HG03280 (cell line): ENCODE measurements around the gene MYO1B.

Experiments used
- ATAC-seq: cut with Tn5 transposase; IDR thresholded peaks from one replicate; pipeline ENCODE4 v1.9.1; 2021; ENCODE audit warnings: mild to moderate bottlenecking, moderate library complexity; ENCODE audit not compliant: unreplicated experiment

The MYO1B gene

DNA sequence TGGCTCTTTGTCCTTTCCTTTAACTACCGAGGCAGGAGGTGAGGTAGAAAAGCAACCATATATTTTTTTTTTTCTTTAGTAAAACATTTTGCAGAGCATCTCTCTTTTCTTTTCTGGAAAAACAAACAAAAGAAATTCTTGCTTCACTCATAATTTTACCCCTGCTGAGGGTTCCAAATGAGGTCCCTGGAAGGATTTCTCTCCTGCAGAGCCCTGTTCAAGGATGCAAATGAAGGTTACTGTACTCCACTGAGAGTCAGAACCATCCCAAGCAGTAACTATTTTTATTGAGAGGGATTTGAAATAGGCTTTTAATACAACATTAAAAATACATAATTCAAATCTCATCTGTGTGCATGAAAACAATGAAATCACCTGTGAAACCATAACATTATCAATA is 19.5 kb upstream of the MYO1B start:
- no peak for ATAC-seq

GRCh38 chr2:191226196-191226595 is 19.0 kb upstream of the MYO1B start:
- no peak for ATAC-seq

DNA sequence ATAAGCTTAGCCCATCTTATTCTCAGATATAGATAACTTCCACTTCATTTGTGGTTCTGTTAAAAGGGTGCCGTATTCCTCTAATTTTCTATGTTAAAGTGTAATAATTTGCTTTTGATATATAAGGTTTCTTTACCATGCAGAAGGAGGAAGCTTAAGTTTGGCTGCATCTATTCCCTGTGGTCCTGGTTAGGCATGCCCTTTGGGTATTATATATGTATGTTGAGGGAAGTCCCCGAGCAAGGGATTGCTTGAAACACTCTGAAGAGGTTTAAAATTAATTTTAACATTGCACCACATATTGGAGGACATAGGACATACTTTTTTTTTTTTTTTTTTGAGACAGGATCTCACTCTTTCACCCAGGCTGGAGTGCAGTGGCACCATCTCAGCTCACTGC is 16.9 kb upstream of the MYO1B start:
- ATAC-seq: no peak

DNA sequence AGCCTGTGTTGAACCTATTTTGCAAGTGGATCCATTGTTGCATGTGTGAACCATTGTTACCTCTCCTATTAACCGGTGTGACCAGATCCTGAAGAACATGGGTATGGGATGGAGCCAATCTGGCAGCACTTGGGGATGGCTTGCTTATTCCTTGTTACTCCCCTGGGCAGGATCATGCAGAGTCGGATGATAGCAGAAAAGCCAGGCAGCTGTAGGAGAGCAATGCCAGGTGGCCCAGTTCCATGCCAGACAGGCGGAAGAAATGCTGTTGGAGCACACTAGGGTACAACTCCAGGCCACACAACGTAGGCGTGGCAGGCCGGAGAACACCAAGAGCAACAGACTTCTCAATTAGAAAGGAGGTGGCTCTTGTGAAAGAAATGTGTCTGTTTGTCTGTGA is 16.3 kb upstream of the MYO1B start:
- ATAC-seq: no peak

- ATAC-seq: no peak
Observed at GRCh38 chr2:191230174-191230573, 15.0 kb upstream of the MYO1B start.

DNA sequence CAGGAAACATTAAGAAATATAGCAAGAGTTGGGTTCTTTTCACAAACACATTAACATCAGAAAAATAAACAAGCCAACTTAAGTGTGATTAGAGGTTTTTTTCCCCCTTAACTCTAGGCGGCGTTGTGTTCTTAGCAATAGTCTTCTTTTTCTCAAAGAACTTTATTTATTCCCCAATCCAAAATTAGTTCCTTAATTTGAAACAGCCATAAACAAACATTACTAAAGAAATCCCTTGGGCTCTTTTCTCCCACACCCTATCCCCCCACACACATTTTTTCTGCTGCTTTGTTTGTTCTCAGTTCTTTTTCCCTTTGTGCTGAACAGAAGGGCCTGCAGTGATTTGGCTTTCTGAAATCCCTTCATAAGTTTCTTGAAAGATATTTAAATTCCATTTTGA is 13.2 kb upstream of the MYO1B start:
- no peak for ATAC-seq

- no peak for ATAC-seq
Observed at GRCh38 chr2:191233533-191233932, 11.7 kb upstream of the MYO1B start.

- ATAC-seq: no peak
Observed at GRCh38 chr2:191234376-191234775, 10.8 kb upstream of the MYO1B start.

DNA sequence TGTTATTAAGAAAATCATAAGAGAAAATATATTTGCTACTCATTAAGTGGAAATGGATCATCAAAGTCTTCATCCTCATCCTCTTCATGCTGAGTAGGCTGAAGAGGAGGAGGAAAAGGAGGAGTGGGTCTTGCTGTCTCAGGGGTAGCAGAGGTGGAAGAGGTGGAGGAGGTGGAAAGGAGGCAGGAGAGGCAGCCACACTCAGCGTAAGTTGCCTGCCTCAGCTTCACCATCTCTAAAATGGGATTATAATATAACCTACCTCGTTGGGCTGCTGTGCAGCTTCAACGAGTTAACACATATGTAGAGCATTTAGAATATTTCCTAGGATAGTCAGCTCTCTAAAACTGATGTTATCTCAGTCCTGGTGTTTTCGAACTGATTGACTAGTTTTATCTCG is 4.3 kb upstream of the MYO1B start:
- ATAC-seq: no peak

DNA sequence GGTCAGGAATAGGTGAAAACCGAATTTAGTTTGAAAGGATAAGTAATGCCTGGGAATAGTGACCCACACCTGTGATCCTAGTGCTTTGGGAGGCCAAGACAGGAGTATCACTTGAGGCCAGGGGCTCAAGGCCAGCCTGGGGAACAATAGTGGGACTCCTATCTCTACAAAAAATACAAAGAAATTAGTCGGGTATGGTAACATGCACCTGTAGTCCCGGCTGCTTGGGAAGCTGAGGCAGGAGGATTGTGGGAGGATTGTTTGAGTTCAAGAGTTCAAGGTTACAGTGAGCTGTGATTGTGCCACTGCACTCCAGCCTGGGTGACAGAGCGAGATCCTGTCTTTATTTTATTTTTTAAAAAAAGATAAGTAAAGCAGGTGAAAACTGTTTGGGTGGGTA is 3.8 kb upstream of the MYO1B start:
- ATAC-seq: no peak

- no peak for ATAC-seq
Observed at GRCh38 chr2:191243154-191243553, 2.0 kb upstream of the MYO1B start.

- ATAC-seq: no peak
Observed at GRCh38 chr2:191244350-191244749, 854 bp upstream of the MYO1B start.

- ATAC-seq: no peak
Observed at GRCh38 chr2:191245869-191246531, 796 bp downstream of the MYO1B start.

DNA sequence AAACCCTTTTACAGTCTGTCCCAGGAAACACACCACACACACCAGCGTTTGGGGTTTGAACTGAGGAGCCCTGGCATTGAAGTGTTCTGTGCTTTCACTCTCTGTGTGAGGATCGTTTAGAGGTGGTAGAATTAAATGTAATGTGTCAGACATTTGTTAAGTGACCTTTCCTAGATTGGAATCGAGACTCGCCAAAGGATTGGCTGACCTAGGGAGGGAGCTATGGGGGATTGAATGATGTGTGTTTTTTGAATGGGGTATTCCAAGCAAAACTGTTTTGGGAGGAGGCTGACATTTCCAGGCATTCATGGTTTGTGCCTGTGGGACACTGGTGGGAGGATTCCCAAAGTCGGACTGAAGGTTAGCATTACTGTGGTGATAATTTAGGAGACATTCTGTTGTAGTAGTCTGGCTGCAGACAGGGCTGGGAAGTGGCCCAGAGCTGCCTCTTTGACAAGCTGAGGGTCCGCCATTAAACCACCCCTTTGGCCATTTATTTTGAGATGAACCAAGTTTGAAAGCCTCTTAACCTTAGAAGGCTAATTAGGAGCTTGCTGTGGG is 1.7 kb downstream of the MYO1B start:
- no peak for ATAC-seq

GRCh38 chr2:191247381-191248057 is 2.3 kb downstream of the MYO1B start:
- ATAC-seq: no peak

DNA sequence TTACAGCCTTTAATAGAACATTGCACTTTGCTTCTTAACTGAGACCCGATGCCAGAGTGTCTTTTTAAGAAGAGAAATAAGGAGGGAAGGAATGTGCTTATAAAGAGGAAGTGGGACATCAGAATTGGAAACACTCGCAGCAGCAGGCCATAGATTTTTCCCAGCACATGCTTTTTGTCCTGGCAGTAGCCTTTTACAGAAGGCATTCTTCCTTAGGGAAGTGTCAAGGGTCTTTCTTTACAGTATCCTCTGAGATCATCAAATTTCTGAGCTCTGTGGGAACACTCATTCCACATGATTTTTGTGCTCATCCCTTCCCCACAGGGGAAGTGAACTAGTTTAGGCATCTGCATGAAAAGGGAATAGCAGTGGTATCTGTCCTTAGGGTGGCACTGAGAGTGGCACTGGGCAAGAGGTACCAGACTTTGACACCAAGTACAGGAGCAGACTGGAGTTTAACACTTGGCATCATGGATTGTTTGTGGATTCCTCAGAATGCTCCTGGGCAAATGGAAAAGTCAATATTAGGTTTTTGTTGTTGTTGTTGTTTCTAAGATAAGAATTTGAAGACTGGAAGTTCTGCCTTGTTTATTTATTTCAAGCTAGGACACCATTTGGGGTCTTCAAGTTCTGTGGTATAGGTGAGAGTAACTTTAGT is 4.1 kb downstream of the MYO1B start:
- ATAC-seq: no peak

GRCh38 chr2:191250400-191250799 is 5.2 kb downstream of the MYO1B start:
- no peak for ATAC-seq

DNA sequence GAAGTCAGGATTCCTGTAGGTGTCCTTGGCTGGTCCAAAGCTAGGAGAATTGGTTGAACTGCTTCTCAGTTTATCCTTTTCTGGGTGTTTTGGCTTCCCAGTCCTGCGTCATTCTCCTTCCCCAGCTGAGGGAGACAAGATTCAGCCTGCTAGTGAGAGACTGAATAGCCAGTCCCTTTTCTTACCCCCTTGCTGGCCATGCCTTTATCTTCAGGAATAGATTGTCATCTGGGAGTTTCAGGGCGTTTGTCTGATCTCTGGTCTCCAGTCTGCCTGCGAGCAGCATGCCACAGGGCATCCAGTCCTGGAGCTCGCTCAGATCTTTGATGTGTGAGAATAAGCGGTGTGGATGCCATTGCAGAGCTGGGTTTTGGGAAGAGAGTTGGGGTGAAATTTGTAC is 5.8 kb downstream of the MYO1B start:
- no peak for ATAC-seq

DNA sequence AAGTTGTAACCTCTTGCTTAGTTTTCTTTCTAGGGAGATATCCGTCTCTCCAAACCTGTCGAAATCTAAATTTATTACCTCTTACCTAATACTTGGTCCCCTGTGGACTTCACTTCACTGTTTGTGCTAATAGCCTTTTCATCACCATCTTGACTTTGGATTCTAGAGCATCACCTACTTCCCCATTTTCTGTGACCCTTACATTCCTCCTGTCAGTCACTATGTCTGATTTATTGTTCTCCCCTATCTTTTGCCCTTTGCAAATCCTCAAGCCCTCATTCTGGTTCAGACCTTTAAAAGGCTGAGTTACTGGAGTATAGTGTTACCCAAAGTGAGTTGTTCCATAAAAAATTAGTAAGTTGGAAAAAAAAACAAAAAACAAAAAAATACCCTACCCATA is 7.5 kb downstream of the MYO1B start:
- ATAC-seq: no peak

DNA sequence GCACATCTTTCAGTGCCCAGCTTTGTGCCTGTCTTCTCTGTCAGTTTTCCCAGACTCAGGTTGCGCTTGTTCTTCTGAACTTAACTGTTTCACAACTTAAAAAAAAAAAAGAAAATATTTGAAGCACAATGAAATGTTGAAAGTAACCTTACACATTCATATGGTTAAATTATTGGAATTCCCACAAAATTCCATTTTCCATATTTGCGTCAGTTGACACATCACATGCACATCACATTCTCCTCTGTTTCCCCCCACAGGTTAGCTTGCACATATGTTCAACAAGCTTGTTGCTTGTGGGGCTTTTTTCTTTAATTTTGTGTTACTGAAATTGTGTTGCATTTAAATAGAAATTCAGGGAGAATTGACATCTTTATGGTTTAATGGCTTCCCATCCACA is 8.3 kb downstream of the MYO1B start:
- no peak for ATAC-seq

- no peak for ATAC-seq
Observed at GRCh38 chr2:191255271-191255670, 10.1 kb downstream of the MYO1B start.

GRCh38 chr2:191255756-191256312 is 10.6 kb downstream of the MYO1B start:
- no peak for ATAC-seq
